Testis (tissue), 3 donors: ENCODE results near the gene PRSS12. TPM values are rescaled to one million over a fixed set of nuclear protein-coding genes. Genes with fewer than 3 reads are reported as not detected.

Source experiments
- DNase-seq: peaks from one replicate; pipeline ENCODE4 v3.0.0-alpha.2; 2019
- H3K27ac ChIP-seq, 2 donors: fragments of 200-600 bp; sonication (generic); one replicate each; pipeline ENCODE4 v1.5.1; 2019
- H3K27me3 ChIP-seq: fragments of 200-600 bp; sonication (generic); one replicate; pipeline ENCODE4 v1.5.1; 2019
- H3K36me3 ChIP-seq: fragments of 200-600 bp; sonication (generic); one replicate; pipeline ENCODE4 v1.5.1; 2017; ENCODE audit warnings: low read depth; ENCODE audit errors: missing control alignments
- H3K4me1 ChIP-seq: fragments of 200-600 bp; sonication (generic); one replicate; pipeline ENCODE4 v1.5.1; 2019
- H3K4me3 ChIP-seq, 2 donors: fragments of 200-600 bp; sonication (generic); one replicate each; pipeline ENCODE4 v1.5.1; 2017 to 2019
- H3K9me3 ChIP-seq: fragments of 200-600 bp; sonication (generic); one replicate; pipeline ENCODE4 v1.5.1; 2017
- CTCF ChIP-seq, 3 experiments: fragments of 450-650 bp in 2 of 3; fragments of 200-600 bp in 1 of 3; sonication (generic) in 1 of 3; IDR thresholded peaks; one replicate each; pipeline ENCODE4 v1.5.1; 2016 to 2019; ENCODE audit warnings: antibody characterized with exemption in 3 of 3, mild to moderate bottlenecking in 2 of 3, moderate library complexity in 1 of 3
- POLR2A ChIP-seq: fragments of 450-650 bp; IDR thresholded peaks from one replicate; pipeline ENCODE4 v1.6.1; 2017; ENCODE audit warnings: antibody characterized with exemption, mild to moderate bottlenecking, moderate library complexity
- WGBS, 2 donors: methylation state at CpG; one replicate each; pipeline ENCODE4 v1.1.5; 2018; 5-methylcytosine and 5-hydroxymethylcytosine counted together
- intact Hi-C: fragments of 100-400 bp; cut with DNase I; formaldehyde crosslinking; loops from one replicate; pipeline ENCODE4 v1.15.1; 2023; ENCODE audit warnings: low total_unique reads
- polyA plus RNA-seq: library from polyadenylated mRNA; stranded (reverse); fragments of 350-450 nt; fragmentation: Illumina TruSeq; extraction: RNeasy Lipid Tissue Mini Kit (QIAGEN cat#74804); gene quantifications from one replicate; pipeline ENCODE4 v1.2.3, GENCODE V29; 2014; ENCODE audit warnings: low read depth, low replicate concordance; ENCODE audit not compliant: insufficient read depth
- total RNA-seq, 2 donors: library from RNA; depleted of rRNA; stranded (reverse); fragments of >200 nt; gene quantifications; one replicate each; pipeline ENCODE4 v1.2.3, GENCODE V29; 2016

The PRSS12 gene
- total and polyA plus RNA-seq, 3 donors from 2014 or later: 33.9 to 65.4 (median 41.5) TPM

- WGBS, 2 donors: 58 to 77% methylated on average over 1 of the region's 1 CpG
- no peak for DNase-seq
- no peak for TF ChIP-seq CTCF (IDR thresholded peaks at IDR 0.05)
- no peak for TF ChIP-seq POLR2A
- Histone ChIP-seq H3K4me1 (no peaks in the 10 kb centered on the region), H3K27ac (no peak overlapping the region), H3K36me3 (no peaks in the 10 kb centered on the region), H3K9me3 (no peaks in the 10 kb centered on the region), H3K4me3 (no peak overlapping the region), H3K27me3 (no peaks in the 10 kb centered on the region)
- intact Hi-C loops: no loop called here
Measured at GRCh38 chr4:118338518-118338917, 14.3 kb downstream of the PRSS12 start.

GRCh38 chr4:118337954-118338353 lies 14.8 kb downstream of the PRSS12 start:
- Histone ChIP-seq H3K9me3 (no peaks in the 10 kb centered on the region), H3K4me1 (no peaks in the 10 kb centered on the region), H3K4me3 (no peak overlapping the region), H3K36me3 (no peaks in the 10 kb centered on the region), H3K27ac (no peak overlapping the region), H3K27me3 (no peaks in the 10 kb centered on the region)
- 89 to 97% methylated on average over 4 of the region's 4 CpGs for WGBS, 2 donors
- TF ChIP-seq POLR2A: no peak
- no peak for TF ChIP-seq CTCF (IDR thresholded peaks at IDR 0.05)
- intact Hi-C loops: no loop called here
- DNase-seq: no peak

GRCh38 chr4:118335774-118336173 lies 17.0 kb downstream of the PRSS12 start:
- no peak for TF ChIP-seq CTCF (IDR thresholded peaks at IDR 0.05)
- TF ChIP-seq POLR2A: no peak
- Histone ChIP-seq H3K27ac (no peak overlapping the region), H3K9me3 (no peaks in the 10 kb centered on the region), H3K4me3 (no peak overlapping the region), H3K36me3 (no peaks in the 10 kb centered on the region), H3K27me3 (no peaks in the 10 kb centered on the region), H3K4me1 (no peaks in the 10 kb centered on the region)
- WGBS, 2 donors: 79 to 85% methylated on average over 4 of the region's 4 CpGs
- intact Hi-C loops: no loop called here
- no peak for DNase-seq

GRCh38 chr4:118335324-118335723 lies 17.5 kb downstream of the PRSS12 start:
- no peaks in the 10 kb centered on the region for H3K4me1 ChIP-seq
- no peaks in the 10 kb centered on the region for H3K27me3 ChIP-seq
- H3K9me3 ChIP-seq: no peaks in the 10 kb centered on the region
- 77 to 79% methylated on average over 6 of the region's 6 CpGs for WGBS, 2 donors
- no peak for TF ChIP-seq CTCF (IDR thresholded peaks at IDR 0.05)
- no peak for TF ChIP-seq POLR2A
- no peaks in the 10 kb centered on the region for H3K36me3 ChIP-seq
- DNase-seq: no peak
- intact Hi-C loops: no loop called here
- no peak overlapping the region for H3K27ac ChIP-seq
- no peak overlapping the region for H3K4me3 ChIP-seq

GRCh38 chr4:118331352-118331751 lies 21.5 kb downstream of the PRSS12 start:
- Histone ChIP-seq H3K27ac (no peak overlapping the region), H3K4me3 (no peak overlapping the region), H3K9me3 (no peaks in the 10 kb centered on the region), H3K4me1 (no peaks in the 10 kb centered on the region), H3K36me3 (no peaks in the 10 kb centered on the region), H3K27me3 (no peaks in the 10 kb centered on the region)
- WGBS, 2 donors: 89 to 92% methylated on average over 3 of the region's 3 CpGs
- no peak for DNase-seq
- intact Hi-C loops: no loop called here
- TF ChIP-seq CTCF (IDR thresholded peaks at IDR 0.05) (no peak), POLR2A (no peak)
